Colonic mucosa (tissue), 4 donors: Measurements from ENCODE around the gene PACSIN2. TPM values are rescaled to one million over a fixed set of nuclear protein-coding genes. Genes with fewer than 3 reads are reported as not detected.

Experiments used
- DNase-seq: peaks from one replicate; pipeline ENCODE4 v3.0.0-alpha.2; 2020
- H3K27ac ChIP-seq: fragments of 200-600 bp; one replicate; pipeline ENCODE4 v1.8.0; 2021
- H3K27me3 ChIP-seq: fragments of 200-600 bp; one replicate; pipeline ENCODE4 v1.8.0; 2021
- H3K36me3 ChIP-seq: fragments of 200-600 bp; one replicate; pipeline ENCODE4 v1.8.0; 2021
- H3K4me1 ChIP-seq: fragments of 200-600 bp; one replicate; pipeline ENCODE4 v1.8.0; 2021; ENCODE audit warnings: mild to moderate bottlenecking
- H3K4me3 ChIP-seq: fragments of 200-600 bp; one replicate; pipeline ENCODE4 v1.8.0; 2021
- H3K9ac ChIP-seq, 2 donors: one replicate each; pipeline ENCODE4 v1.7.0; 2013; ENCODE audit warnings: control low read depth in 2 of 2, low read depth in 2 of 2, low read length in 2 of 2
- H3K9me3 ChIP-seq: fragments of 200-600 bp; one replicate; pipeline ENCODE4 v1.8.0; 2021
- intact Hi-C: fragments of 100-400 bp; cut with DNase I; formaldehyde crosslinking; loops from one replicate; pipeline ENCODE4 v1.14.1; 2022
- total RNA-seq, 2 donors: library from RNA; stranded (reverse); fragmentation: NEBNext Ultra II Directional in 1 of 2; extraction: Animal tissue kit (Norgen Biotek cat#: 25700) in 1 of 2; gene quantifications; one replicate each; pipeline ENCODE4 v1.2.1, GENCODE V29; 2021
- TF ChIP-seq, protein P1 (sequence below): fragments of 200-600 bp; IDR thresholded peaks from one replicate; pipeline ENCODE4 v1.8.0; 2022; ENCODE audit warnings: antibody characterized with exemption, mild to moderate bottlenecking
- donor health status: healthy.
- donor health status: DM: no; HTN: no; CAD: no.
- donor health status: DM: no; HTN: no; CAD: no.

PACSIN2 gene
- total RNA-seq, 2 donors from 2014 or later: 143 to 160 TPM

GRCh38 chr22:43015677-43016042, 711 bp upstream of the PACSIN2 start:
- Histone ChIP-seq H3K4me3 (peak overlapping the region; percentile 71), H3K27me3 (no peaks in the 10 kb centered on the region), H3K27ac (peak overlapping the region; percentile 20), H3K4me1 (peaks cover 9% of the 10 kb centered on the region), H3K9ac (peak overlapping the region; percentile 70 to 74), H3K36me3 (no peaks in the 10 kb centered on the region), H3K9me3 (no peaks in the 10 kb centered on the region)
- TF ChIP-seq, protein P1, sequence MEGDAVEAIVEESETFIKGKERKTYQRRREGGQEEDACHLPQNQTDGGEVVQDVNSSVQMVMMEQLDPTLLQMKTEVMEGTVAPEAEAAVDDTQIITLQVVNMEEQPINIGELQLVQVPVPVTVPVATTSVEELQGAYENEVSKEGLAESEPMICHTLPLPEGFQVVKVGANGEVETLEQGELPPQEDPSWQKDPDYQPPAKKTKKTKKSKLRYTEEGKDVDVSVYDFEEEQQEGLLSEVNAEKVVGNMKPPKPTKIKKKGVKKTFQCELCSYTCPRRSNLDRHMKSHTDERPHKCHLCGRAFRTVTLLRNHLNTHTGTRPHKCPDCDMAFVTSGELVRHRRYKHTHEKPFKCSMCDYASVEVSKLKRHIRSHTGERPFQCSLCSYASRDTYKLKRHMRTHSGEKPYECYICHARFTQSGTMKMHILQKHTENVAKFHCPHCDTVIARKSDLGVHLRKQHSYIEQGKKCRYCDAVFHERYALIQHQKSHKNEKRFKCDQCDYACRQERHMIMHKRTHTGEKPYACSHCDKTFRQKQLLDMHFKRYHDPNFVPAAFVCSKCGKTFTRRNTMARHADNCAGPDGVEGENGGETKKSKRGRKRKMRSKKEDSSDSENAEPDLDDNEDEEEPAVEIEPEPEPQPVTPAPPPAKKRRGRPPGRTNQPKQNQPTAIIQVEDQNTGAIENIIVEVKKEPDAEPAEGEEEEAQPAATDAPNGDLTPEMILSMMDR: no peak
- intact Hi-C loops: loop anchor here (10.0 kb wide), 1 partner anchor 81 kb away; no protein-coding TSS in a partner anchor
- DNase-seq: no peak

DNA sequence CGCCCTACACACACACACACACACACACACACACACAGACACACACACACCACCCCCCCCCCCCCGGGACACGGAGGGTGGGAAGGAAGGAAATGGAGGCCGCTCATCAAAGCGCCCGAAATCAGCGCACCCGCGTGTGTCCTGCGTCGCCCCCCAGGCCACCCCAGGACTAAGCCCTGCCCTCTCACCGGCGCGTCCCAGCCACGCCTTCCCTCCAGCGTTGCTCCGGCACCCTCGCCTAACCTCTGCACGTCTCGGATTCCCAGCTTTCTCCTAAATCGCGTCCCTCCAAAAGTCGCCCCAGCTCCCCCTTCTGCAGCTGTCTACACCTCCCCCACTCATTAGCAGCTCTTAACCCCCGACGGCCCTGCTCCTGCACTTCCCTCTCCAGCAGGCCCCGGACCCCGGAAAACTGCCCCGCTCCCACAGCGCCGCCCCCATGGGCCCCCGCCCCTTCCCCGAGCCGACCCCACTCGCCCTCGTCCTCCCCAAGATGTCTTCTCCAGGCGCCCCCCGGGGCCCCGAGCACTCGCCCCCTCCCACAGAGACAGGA, 557 bp downstream of the PACSIN2 start:
- peak overlapping the region; percentile 71 for H3K4me3 ChIP-seq
- H3K9ac ChIP-seq: peak overlapping the region; percentile 73 to 79
- intact Hi-C loops: loop anchor here (10.0 kb wide), 1 partner anchor 80 kb away; no protein-coding TSS in a partner anchor
- peaks cover 9% of the 10 kb centered on the region for H3K4me1 ChIP-seq
- no peaks in the 10 kb centered on the region for H3K9me3 ChIP-seq
- no peaks in the 10 kb centered on the region for H3K36me3 ChIP-seq
- H3K27me3 ChIP-seq: no peaks in the 10 kb centered on the region
- DNase-seq: peak; percentile 69
- H3K27ac ChIP-seq: peak overlapping the region; percentile 73
- TF ChIP-seq, protein P1: no peak

DNA sequence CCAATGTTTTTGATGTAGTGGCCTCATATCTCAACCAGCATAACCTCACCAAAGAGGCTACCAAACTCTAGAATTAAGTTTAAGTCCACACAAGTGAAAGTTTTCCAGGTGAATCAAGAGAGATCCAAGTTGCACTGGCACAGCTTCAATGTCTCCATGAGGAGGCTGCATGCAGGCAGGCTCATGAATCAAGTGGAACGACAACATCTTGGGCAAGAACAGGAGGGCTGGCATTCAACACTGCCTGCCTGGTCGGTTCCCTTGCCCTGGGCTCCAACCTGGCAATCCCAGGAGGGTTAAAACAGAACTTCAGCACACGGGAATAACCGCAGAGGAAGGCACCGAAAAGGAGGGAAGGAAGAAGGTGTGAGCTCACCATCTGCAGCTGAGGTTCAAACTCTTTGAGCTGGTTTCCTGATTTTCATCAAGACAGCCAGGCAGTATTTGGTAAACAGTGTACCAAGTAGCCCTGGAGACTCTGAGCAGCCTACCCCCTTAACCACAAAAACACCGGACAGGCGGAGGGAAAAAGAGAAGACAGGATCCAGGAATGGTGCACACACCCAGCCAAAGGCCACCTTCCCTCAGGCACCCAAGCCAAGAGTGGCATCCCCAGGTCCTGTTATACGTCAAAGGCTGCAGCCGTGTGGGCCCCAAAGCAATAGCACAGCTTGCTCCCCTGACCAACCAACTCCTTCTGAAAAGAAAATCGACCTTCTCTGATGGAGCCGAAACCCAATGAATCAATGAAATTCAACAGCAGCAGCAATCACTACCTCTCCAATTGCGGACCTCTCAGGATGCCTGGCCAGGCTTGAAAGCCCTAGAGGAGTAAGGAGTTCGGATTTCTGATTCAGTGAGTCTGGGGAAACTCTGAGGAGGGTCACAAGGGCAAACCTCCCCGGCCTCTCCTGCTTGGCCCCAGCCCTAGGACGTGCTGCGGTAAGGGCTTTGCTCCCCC, 1.3 kb downstream of the PACSIN2 start:
- DNase-seq: peak; percentile 57
- intact Hi-C loops: loop anchor here (10.0 kb wide), 1 partner anchor 79 kb away; no protein-coding TSS in a partner anchor

DNA sequence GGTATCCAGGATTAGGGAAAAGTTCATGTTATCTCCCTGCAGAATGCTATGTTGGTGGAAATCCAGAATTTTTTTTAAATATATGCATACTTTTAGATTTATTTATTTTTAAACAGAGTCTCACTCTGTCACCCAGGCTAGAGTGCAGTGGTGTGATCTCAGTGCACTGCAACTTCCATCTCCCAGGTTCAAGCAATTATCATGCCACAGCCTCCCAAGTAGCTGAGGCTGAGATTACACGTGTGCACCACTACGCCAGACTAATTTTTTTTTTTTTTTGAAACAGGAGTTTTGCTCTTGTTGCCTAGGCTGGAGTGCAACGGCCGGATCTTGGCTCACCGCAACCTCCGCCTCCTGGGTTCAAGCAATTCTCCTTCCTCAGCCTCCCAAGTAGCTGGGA, 2.6 kb downstream of the PACSIN2 start:
- intact Hi-C loops: loop anchor here (10.0 kb wide), 1 partner anchor 78 kb away; no protein-coding TSS in a partner anchor
- Histone ChIP-seq H3K9ac (no peak overlapping the region), H3K27ac (no peak overlapping the region), H3K4me1 (peaks cover 15% of the 10 kb centered on the region), H3K36me3 (no peaks in the 10 kb centered on the region), H3K27me3 (no peaks in the 10 kb centered on the region), H3K9me3 (no peaks in the 10 kb centered on the region), H3K4me3 (no peak overlapping the region)
- DNase-seq: no peak
- TF ChIP-seq, protein P1: no peak

More for the DNA sequence above, 1.3 kb downstream of the PACSIN2 start:
- H3K27me3 ChIP-seq: no peaks in the 10 kb centered on the region
- peak overlapping the region; percentile 73 to 79 for H3K9ac ChIP-seq
- peak overlapping the region; percentile 71 for H3K4me3 ChIP-seq
- H3K36me3 ChIP-seq: no peaks in the 10 kb centered on the region
- peak overlapping the region; percentile 73 for H3K27ac ChIP-seq
- peaks cover 9% of the 10 kb centered on the region for H3K4me1 ChIP-seq
- TF ChIP-seq, protein P1: no peak
- H3K9me3 ChIP-seq: no peaks in the 10 kb centered on the region

DNA sequence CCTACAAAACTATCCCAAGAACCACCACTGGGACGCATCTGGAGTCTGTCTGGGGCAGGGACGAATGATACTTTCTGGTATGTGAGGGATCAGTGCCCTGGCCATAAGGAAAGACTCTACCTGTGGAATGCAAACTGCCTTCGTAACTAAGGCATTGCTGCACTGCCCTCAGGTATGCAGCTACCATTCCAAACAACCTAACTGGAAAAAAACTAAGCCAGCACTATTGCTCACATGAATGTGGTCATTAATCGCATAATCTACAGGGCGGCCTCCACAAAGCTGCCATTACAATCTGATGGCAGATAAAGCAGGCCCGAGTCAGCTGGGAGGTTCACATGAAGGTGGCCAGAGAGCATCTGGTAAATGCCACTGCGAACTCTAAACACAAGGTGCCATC, 3.9 kb downstream of the PACSIN2 start:
- no peak overlapping the region for H3K27ac ChIP-seq
- intact Hi-C loops: loop anchor here (10.0 kb wide), 1 partner anchor 76 kb away; no protein-coding TSS in a partner anchor

More for the DNA sequence above, 3.9 kb downstream of the PACSIN2 start:
- Histone ChIP-seq H3K9ac (peak overlapping the region in 1 of 2 donors; percentile 23), H3K4me3 (no peak overlapping the region), H3K36me3 (no peaks in the 10 kb centered on the region), H3K4me1 (peaks cover 15% of the 10 kb centered on the region), H3K27me3 (no peaks in the 10 kb centered on the region), H3K9me3 (no peaks in the 10 kb centered on the region)
- TF ChIP-seq, protein P1: no peak
- no peak for DNase-seq
